ENCODE data around the gene RPP30.

The RPP30 gene

GRCh38 chr10:90917968-90918318, 46.2 kb downstream of the RPP30 start:
- Mint-ChIP-seq H3K27me3 (peaks cover 13% of the 10 kb centered on the region), H3K9me3 (no peaks in the 10 kb centered on the region), H3K36me3 (ENCODE audit: low read depth) (no peaks in the 10 kb centered on the region), H3K4me1 (ENCODE audit: low read depth) (no peaks in the 10 kb centered on the region), H3K27ac (no peak overlapping the region), H3K4me3 (no peak overlapping the region)
- no peak for DNase-seq

GRCh38 chr10:90919683-90920574, 48.2 kb downstream of the RPP30 start:
- H3K27me3 Mint-ChIP-seq, result peaks cover 16% of the 10 kb centered on the region
- H3K4me1 Mint-ChIP-seq (ENCODE audit: low read depth), result no peaks in the 10 kb centered on the region
- no peak overlapping the region for H3K27ac Mint-ChIP-seq
- no peaks in the 10 kb centered on the region for H3K9me3 Mint-ChIP-seq
- H3K36me3 Mint-ChIP-seq (ENCODE audit: low read depth), result no peaks in the 10 kb centered on the region
- no peak overlapping the region for H3K4me3 Mint-ChIP-seq
- DNase-seq, result no peak

GRCh38 chr10:90920986-90921666, 49.4 kb downstream of the RPP30 start, which contains the start of gene ANKRD1:
TSS of gene ANKRD1 (minus strand) at chr10:90921087. CDS start at chr10:90921027, 60 bp downstream.
- no peak for DNase-seq
- H3K36me3 Mint-ChIP-seq (ENCODE audit: low read depth), result no peaks in the 10 kb centered on the region
- no peak within 1 kb of the TSS for H3K4me3 Mint-ChIP-seq
- H3K27me3 Mint-ChIP-seq, result peaks cover 16% of the 10 kb centered on the region
- no peak within 1 kb of the TSS for H3K27ac Mint-ChIP-seq
- no peaks in the 10 kb centered on the region for H3K4me1 Mint-ChIP-seq (ENCODE audit: low read depth)
- no peaks in the 10 kb centered on the region for H3K9me3 Mint-ChIP-seq

DNA sequence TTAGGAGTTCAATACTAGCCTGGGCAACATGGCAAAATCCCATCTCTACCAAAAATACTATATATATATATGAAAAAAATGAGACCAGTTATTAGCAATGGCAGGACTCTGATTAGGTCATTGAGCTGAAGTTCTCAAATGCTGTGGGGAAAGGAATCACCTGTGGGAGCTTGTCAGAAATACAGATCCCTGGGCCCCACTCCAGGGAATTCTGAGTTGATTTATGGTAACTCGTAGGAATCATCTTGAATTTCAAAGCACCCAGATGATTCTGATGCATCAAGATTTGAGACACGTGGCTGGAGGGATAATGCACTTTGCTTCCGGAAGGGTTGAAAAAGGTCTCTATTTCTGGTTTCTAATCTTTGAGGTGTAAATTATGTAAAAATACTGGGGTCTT, 50.1 kb downstream of the RPP30 start:
- no peaks in the 10 kb centered on the region for H3K4me1 Mint-ChIP-seq (ENCODE audit: low read depth)
- DNase-seq, result no peak
- H3K9me3 Mint-ChIP-seq, result no peaks in the 10 kb centered on the region
- H3K36me3 Mint-ChIP-seq (ENCODE audit: low read depth), result no peaks in the 10 kb centered on the region
- H3K27me3 Mint-ChIP-seq, result peaks cover 20% of the 10 kb centered on the region
- H3K27ac Mint-ChIP-seq, result no peak overlapping the region
- no peak overlapping the region for H3K4me3 Mint-ChIP-seq

GRCh38 chr10:90923111-90923731, 51.4 kb downstream of the RPP30 start:
- Mint-ChIP-seq H3K4me3 (no peak overlapping the region), H3K9me3 (no peaks in the 10 kb centered on the region), H3K27me3 (peaks cover 25% of the 10 kb centered on the region), H3K4me1 (ENCODE audit: low read depth) (no peaks in the 10 kb centered on the region), H3K27ac (no peak overlapping the region), H3K36me3 (ENCODE audit: low read depth) (no peaks in the 10 kb centered on the region)
- no peak for DNase-seq

- no peaks in the 10 kb centered on the region for H3K9me3 Mint-ChIP-seq
- H3K4me3 Mint-ChIP-seq, result no peak overlapping the region
- H3K27me3 Mint-ChIP-seq, result peaks cover 35% of the 10 kb centered on the region
- H3K36me3 Mint-ChIP-seq (ENCODE audit: low read depth), result no peaks in the 10 kb centered on the region
- H3K27ac Mint-ChIP-seq, result no peak overlapping the region
- no peaks in the 10 kb centered on the region for H3K4me1 Mint-ChIP-seq (ENCODE audit: low read depth)
- DNase-seq, result no peak
Measured at GRCh38 chr10:90924552-90924951, 52.8 kb downstream of the RPP30 start.

GRCh38 chr10:90925079-90926029, 53.6 kb downstream of the RPP30 start:
- no peak for DNase-seq
- H3K27me3 Mint-ChIP-seq, result peaks cover 37% of the 10 kb centered on the region
- no peaks in the 10 kb centered on the region for H3K9me3 Mint-ChIP-seq
- H3K36me3 Mint-ChIP-seq (ENCODE audit: low read depth), result no peaks in the 10 kb centered on the region
- no peak overlapping the region for H3K27ac Mint-ChIP-seq
- no peak overlapping the region for H3K4me3 Mint-ChIP-seq
- H3K4me1 Mint-ChIP-seq (ENCODE audit: low read depth), result no peaks in the 10 kb centered on the region

DNA sequence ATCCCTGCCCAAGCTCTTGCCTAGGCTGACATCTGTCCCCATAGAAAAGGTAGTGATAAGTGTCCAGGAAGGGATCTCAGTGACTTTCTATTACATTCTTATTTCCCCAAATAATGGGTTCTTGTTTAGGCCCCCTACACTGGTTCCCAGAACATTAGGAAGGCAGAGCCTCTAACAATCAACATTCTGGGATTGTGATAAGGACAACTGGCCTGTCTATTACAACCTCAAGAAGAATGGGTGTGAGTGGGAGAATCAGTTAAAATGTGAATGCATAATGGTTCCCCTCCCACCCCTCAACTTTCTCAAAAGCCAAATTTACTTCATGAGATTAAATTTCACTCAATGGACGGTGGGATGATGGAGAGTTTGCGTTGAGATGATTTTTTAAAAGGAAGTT, 55.5 kb downstream of the RPP30 start:
- no peaks in the 10 kb centered on the region for H3K9me3 Mint-ChIP-seq
- no peak overlapping the region for H3K27ac Mint-ChIP-seq
- no peak for DNase-seq
- H3K36me3 Mint-ChIP-seq (ENCODE audit: low read depth), result no peaks in the 10 kb centered on the region
- no peaks in the 10 kb centered on the region for H3K4me1 Mint-ChIP-seq (ENCODE audit: low read depth)
- H3K27me3 Mint-ChIP-seq, result peaks cover 30% of the 10 kb centered on the region
- no peak overlapping the region for H3K4me3 Mint-ChIP-seq

DNA sequence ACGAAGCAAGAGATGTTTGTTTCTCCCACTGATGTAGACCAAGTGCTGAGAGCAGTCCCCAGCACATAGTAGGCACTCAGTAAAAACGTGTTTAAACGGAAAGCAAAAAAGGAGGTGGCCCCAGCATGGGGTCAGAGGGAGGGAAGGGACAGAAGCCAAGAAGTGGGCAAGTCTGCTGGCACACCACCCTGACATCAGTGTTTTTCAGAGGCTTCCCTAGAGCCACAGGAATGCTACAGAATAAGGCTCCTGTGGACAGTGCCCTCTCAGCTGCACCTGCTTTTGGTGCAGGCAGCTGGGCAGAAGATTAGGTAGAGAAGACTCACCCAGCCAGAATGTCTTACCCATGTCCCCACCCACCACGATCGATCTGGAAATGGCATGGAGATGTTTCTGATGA, 57.4 kb downstream of the RPP30 start:
- Mint-ChIP-seq H3K27ac (no peak overlapping the region), H3K27me3 (peaks cover 29% of the 10 kb centered on the region), H3K4me1 (ENCODE audit: low read depth) (no peaks in the 10 kb centered on the region), H3K36me3 (ENCODE audit: low read depth) (no peaks in the 10 kb centered on the region), H3K4me3 (no peak overlapping the region), H3K9me3 (no peaks in the 10 kb centered on the region)
- no peak for DNase-seq

- no peak for DNase-seq
- H3K36me3 Mint-ChIP-seq (ENCODE audit: low read depth), result no peaks in the 10 kb centered on the region
- H3K9me3 Mint-ChIP-seq, result no peaks in the 10 kb centered on the region
- H3K27ac Mint-ChIP-seq, result no peak overlapping the region
- peaks cover 26% of the 10 kb centered on the region for H3K27me3 Mint-ChIP-seq
- no peaks in the 10 kb centered on the region for H3K4me1 Mint-ChIP-seq (ENCODE audit: low read depth)
- no peak overlapping the region for H3K4me3 Mint-ChIP-seq
Measured at GRCh38 chr10:90930070-90930837, 58.5 kb downstream of the RPP30 start.

DNA sequence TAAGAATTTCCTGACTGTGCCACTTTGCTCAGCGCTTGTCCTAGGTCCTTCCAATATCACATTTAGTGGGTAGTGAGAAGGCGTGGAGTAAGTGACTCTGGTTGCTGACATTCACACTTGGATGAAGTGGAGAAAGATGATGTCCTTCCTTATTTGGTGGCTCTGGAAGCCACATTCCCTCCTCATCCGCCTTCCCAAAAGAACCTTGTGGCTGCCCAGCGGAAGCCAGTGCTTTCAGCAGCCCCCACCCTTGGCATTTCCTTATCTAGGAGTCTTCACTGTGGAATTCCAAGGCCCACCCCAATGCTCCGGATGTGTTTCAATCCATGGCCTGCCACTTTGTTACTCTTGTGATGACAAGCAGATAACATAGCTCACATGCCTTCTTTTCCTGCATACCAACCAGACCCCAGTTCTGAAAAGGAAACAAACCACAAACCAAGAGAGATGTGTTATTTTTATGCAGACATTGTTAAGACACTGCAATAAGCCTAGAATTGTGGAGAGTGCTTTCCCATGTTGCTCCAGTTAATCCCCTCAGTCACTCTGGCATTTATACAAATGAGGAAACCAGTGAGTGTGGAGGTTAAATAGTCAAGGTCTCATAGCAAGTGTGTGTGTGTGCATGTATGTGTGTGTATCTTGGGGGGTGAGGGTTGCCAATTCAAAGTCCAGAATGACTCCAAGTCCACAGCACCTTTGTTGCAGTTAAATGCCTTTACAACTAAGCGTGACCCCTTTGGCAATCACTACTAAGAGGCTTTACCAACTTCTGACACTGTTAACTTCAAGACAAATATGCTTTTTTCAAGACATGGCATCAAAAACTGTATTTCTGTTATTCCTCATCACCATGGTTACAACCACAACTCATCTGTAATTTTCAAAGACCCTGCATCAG, 59.4 kb downstream of the RPP30 start:
- no peaks in the 10 kb centered on the region for H3K4me1 Mint-ChIP-seq (ENCODE audit: low read depth)
- no peaks in the 10 kb centered on the region for H3K9me3 Mint-ChIP-seq
- no peak overlapping the region for H3K4me3 Mint-ChIP-seq
- H3K36me3 Mint-ChIP-seq (ENCODE audit: low read depth), result no peaks in the 10 kb centered on the region
- DNase-seq, result no peak
- H3K27ac Mint-ChIP-seq, result no peak overlapping the region
- H3K27me3 Mint-ChIP-seq, result peaks cover 26% of the 10 kb centered on the region

GRCh38 chr10:90935581-90936275, 64.0 kb downstream of the RPP30 start:
- no peaks in the 10 kb centered on the region for H3K27me3 Mint-ChIP-seq
- DNase-seq, result no peak
- H3K36me3 Mint-ChIP-seq (ENCODE audit: low read depth), result no peaks in the 10 kb centered on the region
- no peak overlapping the region for H3K4me3 Mint-ChIP-seq
- H3K27ac Mint-ChIP-seq, result no peak overlapping the region
- no peaks in the 10 kb centered on the region for H3K4me1 Mint-ChIP-seq (ENCODE audit: low read depth)
- H3K9me3 Mint-ChIP-seq, result no peaks in the 10 kb centered on the region
